ENCODE data around the gene TRIO.

The TRIO gene

GRCh38 chr5:14182761-14183160 lies 39.6 kb downstream of the TRIO start:
- DNase-seq (ENCODE audit: extremely low read depth, low read depth): no peak
- TF ChIP-seq, protein P1, sequence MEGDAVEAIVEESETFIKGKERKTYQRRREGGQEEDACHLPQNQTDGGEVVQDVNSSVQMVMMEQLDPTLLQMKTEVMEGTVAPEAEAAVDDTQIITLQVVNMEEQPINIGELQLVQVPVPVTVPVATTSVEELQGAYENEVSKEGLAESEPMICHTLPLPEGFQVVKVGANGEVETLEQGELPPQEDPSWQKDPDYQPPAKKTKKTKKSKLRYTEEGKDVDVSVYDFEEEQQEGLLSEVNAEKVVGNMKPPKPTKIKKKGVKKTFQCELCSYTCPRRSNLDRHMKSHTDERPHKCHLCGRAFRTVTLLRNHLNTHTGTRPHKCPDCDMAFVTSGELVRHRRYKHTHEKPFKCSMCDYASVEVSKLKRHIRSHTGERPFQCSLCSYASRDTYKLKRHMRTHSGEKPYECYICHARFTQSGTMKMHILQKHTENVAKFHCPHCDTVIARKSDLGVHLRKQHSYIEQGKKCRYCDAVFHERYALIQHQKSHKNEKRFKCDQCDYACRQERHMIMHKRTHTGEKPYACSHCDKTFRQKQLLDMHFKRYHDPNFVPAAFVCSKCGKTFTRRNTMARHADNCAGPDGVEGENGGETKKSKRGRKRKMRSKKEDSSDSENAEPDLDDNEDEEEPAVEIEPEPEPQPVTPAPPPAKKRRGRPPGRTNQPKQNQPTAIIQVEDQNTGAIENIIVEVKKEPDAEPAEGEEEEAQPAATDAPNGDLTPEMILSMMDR (IDR thresholded peaks at IDR 0.05; ENCODE audit: low read depth, low read length): no peak

- TF ChIP-seq, protein P1 (IDR thresholded peaks at IDR 0.05; ENCODE audit: low read depth, low read length): no peak
- no peak for DNase-seq (ENCODE audit: extremely low read depth, low read depth)
These were observed 40.2 kb downstream of the TRIO start for GRCh38 chr5:14183187-14183939.

DNA sequence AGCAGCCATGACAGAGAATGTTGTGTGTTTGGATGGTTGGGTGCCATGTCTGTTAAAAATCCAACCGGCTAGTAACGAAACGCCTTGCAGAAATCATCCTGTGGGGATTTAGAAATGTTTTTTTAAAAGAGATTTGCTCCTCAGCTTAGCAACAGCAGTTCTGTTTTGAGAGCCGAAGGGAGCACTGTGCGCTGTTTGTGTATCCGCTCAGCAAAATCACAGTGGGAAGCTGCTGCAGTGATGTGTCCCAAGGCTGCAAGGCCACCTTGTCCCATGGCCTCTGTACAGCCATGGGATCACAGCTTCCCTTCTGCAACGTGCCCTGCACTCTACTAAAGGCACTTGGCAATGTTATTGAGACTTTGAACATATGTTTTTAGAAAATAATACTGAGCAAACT lies 40.9 kb downstream of the TRIO start:
- no peak for DNase-seq (ENCODE audit: extremely low read depth, low read depth)
- TF ChIP-seq, protein P1 (IDR thresholded peaks at IDR 0.05; ENCODE audit: low read depth, low read length): no peak

DNA sequence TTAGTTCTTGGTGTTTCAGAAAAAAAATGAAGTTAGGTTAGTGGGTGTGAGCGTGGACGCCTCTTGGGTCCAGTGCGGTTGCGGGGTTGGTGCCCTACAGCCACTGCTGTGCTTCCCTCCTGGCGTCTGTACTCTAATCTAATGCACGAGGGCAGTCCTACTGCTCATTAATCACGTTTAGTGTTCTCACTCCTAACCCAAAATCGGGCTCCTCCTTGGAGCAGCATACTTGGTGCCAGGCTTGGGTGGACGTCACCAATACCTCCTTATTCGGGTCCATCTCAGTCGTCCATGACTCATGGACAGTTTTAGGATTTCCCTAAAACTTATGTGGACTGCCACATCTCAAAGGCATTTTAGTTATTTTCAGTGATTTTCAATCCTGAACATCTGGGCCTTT lies 41.6 kb downstream of the TRIO start:
- TF ChIP-seq, protein P1 (IDR thresholded peaks at IDR 0.05; ENCODE audit: low read depth, low read length): no peak
- no peak for DNase-seq (ENCODE audit: extremely low read depth, low read depth)

- no peak for DNase-seq (ENCODE audit: extremely low read depth, low read depth)
- TF ChIP-seq, protein P1 (IDR thresholded peaks at IDR 0.05; ENCODE audit: low read depth, low read length): no peak
These were observed 42.4 kb downstream of the TRIO start for GRCh38 chr5:14185326-14186058.

GRCh38 chr5:14186059-14186830 lies 43.1 kb downstream of the TRIO start:
- TF ChIP-seq, protein P1 (IDR thresholded peaks at IDR 0.05; ENCODE audit: low read depth, low read length): no peak
- DNase-seq (ENCODE audit: extremely low read depth, low read depth): no peak

Data from AG09319 (cell line).